GM18526 (cell line): ENCODE data around the gene TSEN54.
A peak's percentile ranks its signal among the peaks of the same experiment; 100 is the strongest.

ENCODE experiments used
- POLR2A ChIP-seq: IDR thresholded peaks from 3 replicates; pipeline ENCODE4 v1.6.1; 2011; ENCODE audit not compliant: insufficient read length; ENCODE audit errors: extremely low read depth

The TSEN54 gene

GRCh38 chr17:75516255-75516618 is at the start of gene TSEN54:
Gene TSEN54, plus strand, starts transcription at chr17:75516528. Its CDS starts 33 bp downstream, at chr17:75516561.
- peak; percentile 45 for TF ChIP-seq POLR2A

GRCh38 chr17:75468291-75468754 is 48.0 kb upstream of the TSEN54 start:
- TF ChIP-seq POLR2A = no peak

GRCh38 chr17:75468779-75469373 is 47.5 kb upstream of the TSEN54 start:
- no peak for TF ChIP-seq POLR2A

- no peak for TF ChIP-seq POLR2A
Measured at GRCh38 chr17:75471207-75471606, 45.1 kb upstream of the TSEN54 start.

- TF ChIP-seq POLR2A = no peak
Measured at GRCh38 chr17:75472119-75472518, 44.2 kb upstream of the TSEN54 start.

GRCh38 chr17:75473246-75473645 is 43.1 kb upstream of the TSEN54 start:
- TF ChIP-seq POLR2A = no peak

- no peak for TF ChIP-seq POLR2A
Measured at GRCh38 chr17:75474736-75475135, 41.6 kb upstream of the TSEN54 start.

- no peak for TF ChIP-seq POLR2A
Measured at GRCh38 chr17:75475144-75475835, 41.0 kb upstream of the TSEN54 start.

GRCh38 chr17:75475851-75476250 is 40.5 kb upstream of the TSEN54 start:
- TF ChIP-seq POLR2A = no peak

GRCh38 chr17:75476271-75476671 is 40.1 kb upstream of the TSEN54 start:
- no peak for TF ChIP-seq POLR2A

GRCh38 chr17:75476752-75477489 is 39.4 kb upstream of the TSEN54 start:
- TF ChIP-seq POLR2A = no peak

GRCh38 chr17:75478508-75478907 is 37.8 kb upstream of the TSEN54 start:
- no peak for TF ChIP-seq POLR2A

GRCh38 chr17:75480281-75480680 is 36.0 kb upstream of the TSEN54 start:
- no peak for TF ChIP-seq POLR2A

- no peak for TF ChIP-seq POLR2A
Measured at GRCh38 chr17:75481194-75482068, 34.9 kb upstream of the TSEN54 start.
